DND-41 (cell line): ENCODE data around the gene AGAP1.

ENCODE experiments used
- ATAC-seq: fragments of 200-7000 bp; cut with Tn5 transposase; 3 replicates; pipeline ENCODE4 v1.9.1; 2021; ENCODE audit warnings: low read depth; ENCODE audit not compliant: insufficient read depth
- DNase-seq: peaks from one replicate; pipeline ENCODE4 v3.0.0-alpha.2; 2020
- H2AFZ ChIP-seq: 2 replicates; pipeline ENCODE4 v1.6.0; 2012; ENCODE audit warnings: low read depth, low read length
- H3K27ac ChIP-seq: 2 replicates; pipeline ENCODE4 v1.5.1; 2012; ENCODE audit warnings: low read length, inconsistent platforms
- H3K27me3 ChIP-seq: fragments of 200-600 bp; sonication (generic); 2 replicates; pipeline ENCODE4 v1.6.0; 2012; ENCODE audit warnings: low read length, mild to moderate bottlenecking, inconsistent platforms; ENCODE audit not compliant: insufficient read depth, poor library complexity
- H3K36me3 ChIP-seq: 2 replicates; pipeline ENCODE4 v1.5.1; 2012; ENCODE audit warnings: low read length, inconsistent platforms; ENCODE audit not compliant: insufficient read depth
- H3K4me1 ChIP-seq: 2 replicates; pipeline ENCODE4 v1.5.1; 2012; ENCODE audit warnings: mild to moderate bottlenecking, low read length; ENCODE audit not compliant: insufficient read depth
- H3K4me2 ChIP-seq: 2 replicates; pipeline ENCODE4 v1.6.0; 2012; ENCODE audit warnings: mild to moderate bottlenecking, moderate library complexity, low read length, inconsistent platforms; ENCODE audit not compliant: insufficient read depth
- H3K4me3 ChIP-seq, 2 experiments: fragments of 200-600 bp in 1 of 2; shearing (Covaris generic) in 1 of 2; 2 replicates each; pipeline ENCODE4 v1.5.1; 2012 to 2016; ENCODE audit warnings: inconsistent platforms in 2 of 2, low read length in 2 of 2, mild to moderate bottlenecking in 2 of 2, low read depth in 1 of 2, moderate library complexity in 1 of 2
- H3K79me2 ChIP-seq: 2 replicates; pipeline ENCODE4 v1.6.0; 2012; ENCODE audit warnings: low read length, inconsistent platforms; ENCODE audit not compliant: insufficient read depth
- H3K9ac ChIP-seq: 2 replicates; pipeline ENCODE4 v1.6.0; 2012; ENCODE audit warnings: low read depth, mild to moderate bottlenecking, inconsistent platforms, low read length, moderate library complexity
- H3K9me3 ChIP-seq: 2 replicates; pipeline ENCODE4 v1.5.1; 2012; ENCODE audit warnings: low read length, moderate library complexity, mild to moderate bottlenecking, inconsistent platforms; ENCODE audit not compliant: insufficient read depth, severe bottlenecking
- H4K20me1 ChIP-seq: 2 replicates; pipeline ENCODE4 v1.6.0; 2012; ENCODE audit warnings: low read length; ENCODE audit not compliant: insufficient read depth
- EZH2 ChIP-seq: IDR thresholded peaks from 3 replicates; pipeline ENCODE4 v1.6.1; 2012; ENCODE audit warnings: borderline replicate concordance, low read depth, mild to moderate bottlenecking, moderate library complexity, low read length, inconsistent platforms; ENCODE audit not compliant: severe bottlenecking
- TF ChIP-seq, protein P1 (sequence below): IDR thresholded peaks from 2 replicates; pipeline ENCODE4 v1.5.1; 2012; ENCODE audit warnings: borderline replicate concordance, low read length, moderate library complexity, mild to moderate bottlenecking; ENCODE audit not compliant: poor library complexity, severe bottlenecking; ENCODE audit errors: extremely low read depth

Gene AGAP1

DNA sequence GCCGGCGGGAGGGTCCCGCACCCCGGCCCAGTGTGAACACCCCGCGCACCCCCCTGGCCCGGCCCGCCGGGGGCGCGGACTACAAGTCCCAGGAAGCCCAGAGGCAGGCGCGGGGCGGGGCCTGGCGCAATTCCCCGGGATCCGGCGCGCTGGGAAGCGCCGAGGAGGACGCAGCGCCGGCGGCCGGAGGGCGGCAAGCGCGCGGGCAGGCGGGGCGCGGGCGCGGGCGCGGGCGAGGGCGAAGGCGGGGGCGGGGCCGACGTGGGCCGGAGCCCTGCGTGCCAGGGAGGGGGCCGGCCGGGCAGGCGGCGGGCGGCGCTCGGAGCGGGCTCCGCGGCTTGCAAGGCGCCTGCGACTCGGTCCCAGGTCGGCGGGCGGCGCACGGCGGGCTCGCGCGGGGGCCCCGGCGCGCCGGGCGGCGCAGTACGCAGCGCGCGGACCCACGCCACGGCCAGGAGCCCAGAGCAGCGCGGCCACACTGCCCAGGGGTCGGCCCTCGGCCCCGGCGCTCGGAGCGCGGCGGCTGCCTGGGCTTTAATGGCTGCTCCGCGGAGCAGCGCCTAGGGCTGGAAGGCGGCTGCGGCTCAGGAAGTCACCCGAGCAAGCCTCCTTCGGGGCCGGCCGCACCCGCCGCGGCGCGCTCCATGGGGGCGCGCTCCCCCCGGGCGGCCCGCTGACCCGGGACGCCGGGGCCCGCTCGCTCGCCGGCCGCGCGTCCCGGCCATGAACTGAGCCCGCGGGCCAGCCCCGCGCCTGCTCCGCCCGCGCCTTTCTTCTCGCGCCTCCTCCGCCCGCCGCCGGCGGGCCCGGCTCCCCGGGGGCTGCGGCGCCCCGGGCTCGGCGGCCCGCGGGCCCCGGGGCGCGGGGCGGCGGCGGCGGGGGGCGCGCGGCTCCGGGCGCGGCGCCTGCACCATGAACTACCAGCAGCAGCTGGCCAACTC, at the start of gene AGAP1:
TSS of gene AGAP1 (plus strand) at position 269 of the 941 bp plus-strand sequence.
- H4K20me1 ChIP-seq = no peaks in the 10 kb centered on the region
- no peaks in the 10 kb centered on the region for H3K36me3 ChIP-seq
- no peak for ATAC-seq
- no peaks in the 10 kb centered on the region for H3K4me1 ChIP-seq
- no peak for TF ChIP-seq EZH2
- TF ChIP-seq, protein P1, sequence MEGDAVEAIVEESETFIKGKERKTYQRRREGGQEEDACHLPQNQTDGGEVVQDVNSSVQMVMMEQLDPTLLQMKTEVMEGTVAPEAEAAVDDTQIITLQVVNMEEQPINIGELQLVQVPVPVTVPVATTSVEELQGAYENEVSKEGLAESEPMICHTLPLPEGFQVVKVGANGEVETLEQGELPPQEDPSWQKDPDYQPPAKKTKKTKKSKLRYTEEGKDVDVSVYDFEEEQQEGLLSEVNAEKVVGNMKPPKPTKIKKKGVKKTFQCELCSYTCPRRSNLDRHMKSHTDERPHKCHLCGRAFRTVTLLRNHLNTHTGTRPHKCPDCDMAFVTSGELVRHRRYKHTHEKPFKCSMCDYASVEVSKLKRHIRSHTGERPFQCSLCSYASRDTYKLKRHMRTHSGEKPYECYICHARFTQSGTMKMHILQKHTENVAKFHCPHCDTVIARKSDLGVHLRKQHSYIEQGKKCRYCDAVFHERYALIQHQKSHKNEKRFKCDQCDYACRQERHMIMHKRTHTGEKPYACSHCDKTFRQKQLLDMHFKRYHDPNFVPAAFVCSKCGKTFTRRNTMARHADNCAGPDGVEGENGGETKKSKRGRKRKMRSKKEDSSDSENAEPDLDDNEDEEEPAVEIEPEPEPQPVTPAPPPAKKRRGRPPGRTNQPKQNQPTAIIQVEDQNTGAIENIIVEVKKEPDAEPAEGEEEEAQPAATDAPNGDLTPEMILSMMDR = no peak
- no peaks in the 10 kb centered on the region for H3K79me2 ChIP-seq
- DNase-seq = no peak
- H3K27ac ChIP-seq = no peak within 1 kb of the TSS
- H3K9ac ChIP-seq = no peak within 1 kb of the TSS
- no peak within 1 kb of the TSS for H3K4me2 ChIP-seq
- H3K27me3 ChIP-seq = peaks cover 5% of the 10 kb centered on the region
- no peak within 1 kb of the TSS for H2AFZ ChIP-seq
- H3K9me3 ChIP-seq = no peaks in the 10 kb centered on the region
- H3K4me3 ChIP-seq = no peak within 1 kb of the TSS

DNA sequence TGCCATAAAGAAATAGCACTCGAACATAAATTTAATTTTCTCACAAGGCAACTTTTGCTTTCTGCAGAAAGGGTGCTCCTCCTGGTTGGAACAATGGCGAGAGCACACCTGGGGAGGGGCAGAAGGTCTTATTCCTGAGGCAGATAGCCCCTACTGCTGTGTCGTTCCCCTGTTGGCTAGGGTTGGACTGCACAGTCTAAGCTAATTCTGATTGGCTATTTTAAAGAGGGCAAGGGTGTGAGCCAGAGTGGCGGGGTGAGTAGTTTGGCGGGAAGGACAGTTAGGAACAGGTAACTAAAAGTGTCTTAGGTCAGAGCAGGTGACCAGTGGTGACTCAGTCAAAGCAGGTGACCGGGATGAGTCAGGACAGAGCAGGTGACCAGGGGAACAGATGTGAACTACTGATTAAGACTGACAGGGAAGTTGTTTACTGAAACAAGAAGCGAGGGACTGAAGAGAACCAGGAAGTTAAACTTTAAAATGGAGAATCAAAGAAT, 49.7 kb upstream of the AGAP1 start:
- Histone ChIP-seq H3K27ac (no peak overlapping the region), H3K4me3 (no peak overlapping the region), H3K4me1 (no peaks in the 10 kb centered on the region), H3K9me3 (no peaks in the 10 kb centered on the region), H3K36me3 (no peaks in the 10 kb centered on the region), H3K27me3 (no peaks in the 10 kb centered on the region), H4K20me1 (no peaks in the 10 kb centered on the region), H3K4me2 (no peak overlapping the region), H3K79me2 (no peaks in the 10 kb centered on the region), H2AFZ (no peak overlapping the region), H3K9ac (no peak overlapping the region)
- TF ChIP-seq, protein P1 = no peak
- TF ChIP-seq EZH2 = no peak
- no peak for ATAC-seq
- no peak for DNase-seq

DNA sequence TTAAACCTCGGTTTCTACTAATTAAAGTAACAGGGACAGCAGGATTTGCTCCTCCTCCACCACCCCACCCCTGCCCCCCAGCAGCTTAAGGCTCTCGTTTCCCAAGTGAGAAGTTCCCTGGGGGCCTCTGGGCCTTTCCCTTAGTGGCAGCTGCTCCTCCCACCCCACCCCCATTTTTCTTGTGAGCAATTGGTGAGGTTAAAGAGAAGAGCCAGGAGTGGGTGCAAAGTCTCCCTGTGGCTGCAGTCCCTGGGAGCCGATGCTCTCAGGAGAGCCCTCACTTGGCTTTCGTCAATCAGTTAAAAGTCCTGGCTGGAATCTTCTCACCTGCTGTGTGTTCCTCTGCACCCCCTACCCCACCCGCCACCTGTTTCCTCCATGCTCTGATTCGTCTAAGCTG, 48.7 kb upstream of the AGAP1 start:
- Histone ChIP-seq H3K79me2 (no peaks in the 10 kb centered on the region), H3K27ac (no peak overlapping the region), H3K9ac (no peak overlapping the region), H3K9me3 (no peaks in the 10 kb centered on the region), H3K27me3 (no peaks in the 10 kb centered on the region), H3K4me1 (no peaks in the 10 kb centered on the region), H4K20me1 (no peaks in the 10 kb centered on the region), H3K36me3 (no peaks in the 10 kb centered on the region), H3K4me2 (no peak overlapping the region), H3K4me3 (no peak overlapping the region), H2AFZ (no peak overlapping the region)
- ATAC-seq (no peak), DNase-seq (no peak)
- TF ChIP-seq EZH2 = no peak
- TF ChIP-seq, protein P1 = no peak
